Measurements from ENCODE around the gene PPHLN1.
A peak's percentile ranks its signal among the peaks of the same experiment; 100 is the strongest.

The PPHLN1 gene

GRCh38 chr12:42469355-42470175, 143.6 kb downstream of the PPHLN1 start:
- H3K4me3 ChIP-seq (ENCODE audit: low read length) = no peak overlapping the region
- DNase-seq (ENCODE audit: low read depth) = no peak

GRCh38 chr12:42472376-42472775, 146.4 kb downstream of the PPHLN1 start:
- TF ChIP-seq CTCF (conservative IDR thresholded peaks at IDR 0.05; ENCODE audit: low read length) = no peak
- H3K4me3 ChIP-seq (ENCODE audit: low read length) = no peak overlapping the region
- DNase-seq (ENCODE audit: low read depth) = no peak

More at GRCh38 chr12:42469355-42470175, 143.6 kb downstream of the PPHLN1 start:
- no peak for TF ChIP-seq CTCF (conservative IDR thresholded peaks at IDR 0.05; ENCODE audit: low read length)

- DNase-seq (ENCODE audit: low read depth) = peak; percentile 81
- no peak overlapping the region for H3K4me3 ChIP-seq (ENCODE audit: low read length)
- no peak for TF ChIP-seq CTCF (conservative IDR thresholded peaks at IDR 0.05; ENCODE audit: low read length)
Measured at GRCh38 chr12:42473130-42473529, 147.2 kb downstream of the PPHLN1 start.

GRCh38 chr12:42473561-42473960, 147.6 kb downstream of the PPHLN1 start:
- DNase-seq (ENCODE audit: low read depth) = peak; percentile 30
- TF ChIP-seq CTCF (conservative IDR thresholded peaks at IDR 0.05; ENCODE audit: low read length) = no peak

GRCh38 chr12:42474391-42474790, 148.4 kb downstream of the PPHLN1 start:
- peak; percentile 66 for DNase-seq (ENCODE audit: low read depth)
- no peak for TF ChIP-seq CTCF (conservative IDR thresholded peaks at IDR 0.05; ENCODE audit: low read length)
- H3K4me3 ChIP-seq (ENCODE audit: low read length) = no peak overlapping the region

More at GRCh38 chr12:42473561-42473960, 147.6 kb downstream of the PPHLN1 start:
- no peak overlapping the region for H3K4me3 ChIP-seq (ENCODE audit: low read length)

GRCh38 chr12:42475106-42475505, 149.1 kb downstream of the PPHLN1 start:
- DNase-seq (ENCODE audit: low read depth) = no peak
- no peak for TF ChIP-seq CTCF (conservative IDR thresholded peaks at IDR 0.05; ENCODE audit: low read length)
- no peak overlapping the region for H3K4me3 ChIP-seq (ENCODE audit: low read length)

- H3K4me3 ChIP-seq (ENCODE audit: low read length) = no peak overlapping the region
- DNase-seq (ENCODE audit: low read depth) = peak; percentile 58
- TF ChIP-seq CTCF (conservative IDR thresholded peaks at IDR 0.05; ENCODE audit: low read length) = no peak
Measured at GRCh38 chr12:42477941-42478340, 152.0 kb downstream of the PPHLN1 start.
